Prostate gland (tissue), 2 donors: ENCODE measurements around the gene STK16.

ENCODE experiments used
- POLR2A ChIP-seq: fragments of 450-650 bp; IDR thresholded peaks from one replicate; pipeline ENCODE4 v1.6.1; 2016; ENCODE audit warnings: antibody characterized with exemption, mild to moderate bottlenecking
- POLR2AphosphoS5 ChIP-seq: sonication (generic); formaldehyde crosslinking; IDR thresholded peaks from one replicate; pipeline ENCODE4 v1.6.1; 2017; ENCODE audit warnings: antibody characterized with exemption
- TF ChIP-seq, protein P1 (sequence below), 4 experiments: fragments of 200-600 bp in 2 of 4; fragments of 450-650 bp in 2 of 4; sonication (generic) in 2 of 4; IDR thresholded peaks; 1 replicate in 3 of 4; 2 replicates in 1 of 4; pipeline ENCODE4 v1.5.1; 2016 to 2019; ENCODE audit warnings: antibody characterized with exemption in 4 of 4, mild to moderate bottlenecking in 2 of 4, moderate library complexity in 2 of 4

DNA sequence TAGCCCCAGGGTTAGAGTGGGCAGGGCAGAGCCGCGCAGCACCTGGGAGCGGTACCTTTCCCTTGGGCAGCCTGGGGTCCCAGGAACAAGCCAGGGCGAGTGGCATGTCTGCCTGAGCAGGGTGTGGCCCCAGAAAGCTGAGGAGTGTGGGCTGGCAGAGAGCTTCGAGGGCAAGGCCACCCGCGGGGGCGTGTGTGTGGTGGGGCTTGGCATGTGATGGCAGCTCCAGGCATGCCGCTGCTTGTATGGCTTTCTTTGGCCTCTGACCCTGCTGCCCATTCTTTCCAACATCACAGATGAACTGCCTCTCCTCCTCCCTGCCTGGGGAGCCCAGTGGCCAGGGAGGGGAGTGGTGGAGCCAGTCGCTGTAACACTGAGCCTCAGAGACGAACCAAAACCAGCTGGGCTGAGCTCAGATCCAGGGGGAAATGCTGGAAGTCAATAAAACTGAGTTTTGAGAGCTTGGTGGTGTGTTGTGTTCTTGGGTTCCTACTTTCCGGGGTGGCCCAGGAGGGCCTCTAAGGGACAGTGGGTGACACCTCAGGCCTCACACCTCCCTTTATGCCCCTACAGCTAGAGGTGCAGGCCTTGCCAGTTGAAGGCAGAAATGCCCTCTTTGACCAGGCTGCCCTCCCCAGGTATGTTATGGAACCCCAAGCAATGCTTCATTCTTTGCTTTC is 41.3 kb downstream of the STK16 start:
- TF ChIP-seq, protein P1, sequence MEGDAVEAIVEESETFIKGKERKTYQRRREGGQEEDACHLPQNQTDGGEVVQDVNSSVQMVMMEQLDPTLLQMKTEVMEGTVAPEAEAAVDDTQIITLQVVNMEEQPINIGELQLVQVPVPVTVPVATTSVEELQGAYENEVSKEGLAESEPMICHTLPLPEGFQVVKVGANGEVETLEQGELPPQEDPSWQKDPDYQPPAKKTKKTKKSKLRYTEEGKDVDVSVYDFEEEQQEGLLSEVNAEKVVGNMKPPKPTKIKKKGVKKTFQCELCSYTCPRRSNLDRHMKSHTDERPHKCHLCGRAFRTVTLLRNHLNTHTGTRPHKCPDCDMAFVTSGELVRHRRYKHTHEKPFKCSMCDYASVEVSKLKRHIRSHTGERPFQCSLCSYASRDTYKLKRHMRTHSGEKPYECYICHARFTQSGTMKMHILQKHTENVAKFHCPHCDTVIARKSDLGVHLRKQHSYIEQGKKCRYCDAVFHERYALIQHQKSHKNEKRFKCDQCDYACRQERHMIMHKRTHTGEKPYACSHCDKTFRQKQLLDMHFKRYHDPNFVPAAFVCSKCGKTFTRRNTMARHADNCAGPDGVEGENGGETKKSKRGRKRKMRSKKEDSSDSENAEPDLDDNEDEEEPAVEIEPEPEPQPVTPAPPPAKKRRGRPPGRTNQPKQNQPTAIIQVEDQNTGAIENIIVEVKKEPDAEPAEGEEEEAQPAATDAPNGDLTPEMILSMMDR (IDR thresholded peaks at IDR 0.05), result no peak
- TF ChIP-seq POLR2A (no peak), POLR2AphosphoS5 (no peak)
